Fibroblast of pulmonary artery (primary cell): Measurements from ENCODE around the gene FEZ2.

Experiments
- DNase-seq: peaks from one replicate; pipeline ENCODE4 v3.0.0-alpha.2; 2010; ENCODE audit warnings: low read depth
- H3K4me3 ChIP-seq: replicated peaks from 2 replicates; pipeline ENCODE4 v1.5.1; 2011; ENCODE audit warnings: low read depth, mild to moderate bottlenecking, control low read depth, low read length, moderate library complexity
- TF ChIP-seq, protein P1 (sequence below): IDR thresholded peaks from 2 replicates; pipeline ENCODE4 v1.5.1; 2011; ENCODE audit warnings: mild to moderate bottlenecking, control low read depth, low read length, inconsistent platforms; ENCODE audit errors: missing control alignments

The FEZ2 gene, protein sequence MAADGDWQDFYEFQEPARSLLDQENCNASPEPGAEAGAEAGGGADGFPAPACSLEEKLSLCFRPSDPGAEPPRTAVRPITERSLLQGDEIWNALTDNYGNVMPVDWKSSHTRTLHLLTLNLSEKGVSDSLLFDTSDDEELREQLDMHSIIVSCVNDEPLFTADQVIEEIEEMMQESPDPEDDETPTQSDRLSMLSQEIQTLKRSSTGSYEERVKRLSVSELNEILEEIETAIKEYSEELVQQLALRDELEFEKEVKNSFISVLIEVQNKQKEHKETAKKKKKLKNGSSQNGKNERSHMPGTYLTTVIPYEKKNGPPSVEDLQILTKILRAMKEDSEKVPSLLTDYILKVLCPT

DNA sequence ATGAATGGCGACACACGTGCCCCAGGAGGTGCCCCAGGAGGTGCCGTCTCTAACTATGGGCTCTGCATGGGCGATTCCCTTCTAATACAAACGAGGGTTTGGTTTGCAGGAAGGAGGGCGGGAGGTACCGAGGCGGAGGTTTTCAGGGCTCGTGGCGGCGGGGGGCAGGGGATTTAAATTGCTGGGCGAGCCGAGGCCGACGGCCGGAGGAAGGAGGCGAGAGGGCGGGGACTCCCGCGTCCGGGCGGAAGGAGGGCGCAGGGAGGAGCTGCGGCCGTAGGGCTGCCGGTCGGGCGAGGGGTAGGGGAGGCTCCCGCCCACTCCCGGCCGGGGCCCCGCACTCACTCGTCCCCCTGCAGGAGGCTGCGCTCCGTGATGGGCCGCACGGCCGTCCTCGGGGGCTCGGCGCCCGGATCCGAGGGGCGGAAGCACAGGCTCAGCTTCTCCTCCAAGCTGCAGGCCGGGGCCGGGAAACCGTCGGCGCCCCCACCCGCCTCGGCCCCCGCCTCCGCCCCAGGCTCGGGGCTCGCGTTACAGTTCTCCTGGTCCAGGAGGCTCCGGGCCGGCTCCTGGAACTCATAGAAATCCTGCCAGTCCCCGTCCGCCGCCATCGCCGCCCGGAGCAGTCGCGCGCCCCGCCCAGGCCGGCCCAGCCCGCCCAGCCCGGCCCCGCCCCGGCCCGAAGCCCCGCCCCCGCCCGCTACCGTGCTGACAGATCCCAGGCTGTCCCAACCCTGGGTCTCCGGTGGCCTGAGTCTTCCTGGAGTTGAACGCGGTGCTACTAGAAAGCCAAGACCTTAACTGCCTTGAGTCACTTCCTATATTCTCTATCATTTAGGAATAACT, at the start of gene FEZ2:
Gene FEZ2 (minus strand): TSS at position 637 of the 846 bp plus-strand sequence. CDS start 26 bp downstream, at position 611.
- TF ChIP-seq, protein P1, sequence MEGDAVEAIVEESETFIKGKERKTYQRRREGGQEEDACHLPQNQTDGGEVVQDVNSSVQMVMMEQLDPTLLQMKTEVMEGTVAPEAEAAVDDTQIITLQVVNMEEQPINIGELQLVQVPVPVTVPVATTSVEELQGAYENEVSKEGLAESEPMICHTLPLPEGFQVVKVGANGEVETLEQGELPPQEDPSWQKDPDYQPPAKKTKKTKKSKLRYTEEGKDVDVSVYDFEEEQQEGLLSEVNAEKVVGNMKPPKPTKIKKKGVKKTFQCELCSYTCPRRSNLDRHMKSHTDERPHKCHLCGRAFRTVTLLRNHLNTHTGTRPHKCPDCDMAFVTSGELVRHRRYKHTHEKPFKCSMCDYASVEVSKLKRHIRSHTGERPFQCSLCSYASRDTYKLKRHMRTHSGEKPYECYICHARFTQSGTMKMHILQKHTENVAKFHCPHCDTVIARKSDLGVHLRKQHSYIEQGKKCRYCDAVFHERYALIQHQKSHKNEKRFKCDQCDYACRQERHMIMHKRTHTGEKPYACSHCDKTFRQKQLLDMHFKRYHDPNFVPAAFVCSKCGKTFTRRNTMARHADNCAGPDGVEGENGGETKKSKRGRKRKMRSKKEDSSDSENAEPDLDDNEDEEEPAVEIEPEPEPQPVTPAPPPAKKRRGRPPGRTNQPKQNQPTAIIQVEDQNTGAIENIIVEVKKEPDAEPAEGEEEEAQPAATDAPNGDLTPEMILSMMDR = no peak
- DNase-seq = peak; percentile 75
- H3K4me3 ChIP-seq = peak within 1 kb of the TSS; percentile 88

DNA sequence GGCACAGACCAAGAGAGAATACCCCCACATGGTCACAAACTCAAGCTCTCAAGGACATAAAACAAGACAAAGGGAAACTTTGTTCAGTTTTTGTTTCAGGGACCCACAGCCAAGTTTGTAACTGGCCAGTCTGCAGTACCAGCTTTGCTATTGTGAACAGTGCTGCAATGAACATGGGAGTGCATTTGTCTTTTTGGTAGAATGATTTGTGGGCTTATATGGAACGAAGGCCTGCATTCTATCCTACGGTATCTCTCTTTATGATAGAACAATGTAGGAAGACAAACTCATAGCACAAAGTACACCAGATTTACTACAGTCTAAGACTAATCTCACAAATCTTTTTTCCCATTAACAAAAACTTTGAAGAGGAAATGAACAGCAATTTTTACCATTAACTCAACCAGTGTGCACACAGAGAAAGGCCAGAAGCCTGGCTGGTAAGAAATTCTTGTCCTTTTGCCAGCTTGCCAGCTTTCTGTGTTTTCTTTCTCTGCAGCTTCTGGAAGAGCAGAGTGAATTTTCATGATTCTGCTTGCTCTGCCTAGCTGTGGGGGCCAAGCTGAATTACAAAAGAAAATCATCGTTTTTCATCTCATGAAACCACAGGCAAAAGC, 37.1 kb upstream of the FEZ2 start:
- H3K4me3 ChIP-seq = no peak overlapping the region
- TF ChIP-seq, protein P1 = no peak
- no peak for DNase-seq

DNA sequence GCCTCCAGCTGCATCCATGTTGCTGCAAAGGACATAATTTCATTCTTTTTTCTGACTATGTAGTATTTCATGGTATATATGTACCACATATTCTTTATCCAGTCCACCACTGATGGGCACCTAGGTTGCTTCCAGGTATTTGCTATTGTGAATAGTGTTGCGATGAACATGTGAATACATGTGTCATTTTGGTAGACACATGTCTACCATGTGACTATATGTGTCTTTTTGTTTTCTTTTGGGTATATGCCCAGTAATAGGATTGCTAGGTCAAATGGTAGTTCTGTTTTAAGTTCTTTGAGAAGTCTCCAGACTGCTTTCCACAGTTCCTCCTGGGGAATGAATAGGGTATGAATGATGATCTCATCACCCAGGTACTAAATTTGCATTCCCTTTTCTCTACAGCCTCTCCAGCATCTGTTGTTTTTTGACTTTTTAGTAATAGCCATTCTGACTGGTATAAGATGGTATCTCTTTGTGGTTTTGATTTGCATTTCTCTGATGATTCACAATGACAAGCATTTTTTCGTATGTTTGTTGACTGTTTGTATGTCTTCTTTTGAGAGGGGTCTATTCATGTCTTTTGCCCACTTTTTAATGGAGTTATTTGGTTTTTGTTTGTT, 35.6 kb upstream of the FEZ2 start:
- TF ChIP-seq, protein P1 = no peak

DNA sequence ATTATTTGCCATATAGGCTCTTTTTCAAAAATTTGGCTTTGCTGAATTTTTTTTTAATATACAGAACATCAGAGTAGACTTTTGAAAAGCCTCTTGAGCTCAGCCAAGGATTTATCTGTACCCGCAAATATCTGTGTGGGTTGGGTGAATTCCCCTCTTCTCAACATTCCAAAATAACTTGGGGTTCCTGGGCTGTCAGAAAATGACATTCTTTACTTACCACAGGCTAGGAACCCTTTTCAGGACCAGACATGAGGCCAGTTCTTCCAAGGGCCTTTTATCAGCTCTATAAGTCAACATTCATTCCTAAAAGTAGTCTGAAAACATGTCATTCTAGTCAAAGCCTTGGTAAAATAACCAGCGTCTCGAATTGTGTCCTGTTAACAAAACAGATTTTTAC, 28.8 kb upstream of the FEZ2 start:
- DNase-seq = no peak
- TF ChIP-seq, protein P1 = no peak
- no peak overlapping the region for H3K4me3 ChIP-seq

More for the DNA sequence above, 35.6 kb upstream of the FEZ2 start:
- H3K4me3 ChIP-seq = no peak overlapping the region
- DNase-seq = no peak

DNA sequence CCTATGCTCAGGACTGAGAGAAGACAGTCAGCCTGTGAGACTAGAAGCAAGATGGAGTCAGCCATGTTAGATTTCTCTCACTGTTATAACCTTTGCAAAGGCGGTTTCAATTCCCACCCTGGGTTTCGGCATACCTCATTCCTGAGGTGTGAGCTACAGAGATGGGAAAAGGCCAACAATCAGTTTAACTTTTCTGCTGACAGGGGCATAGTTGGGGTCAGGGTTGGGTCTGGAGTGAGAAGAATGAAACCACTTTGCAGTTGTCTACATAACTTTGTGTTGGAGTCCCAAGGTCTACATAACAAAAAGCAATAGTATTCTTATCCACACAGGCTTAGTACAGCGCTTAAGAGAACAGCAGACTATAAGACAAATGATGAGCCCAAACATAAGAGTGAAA, 28.1 kb upstream of the FEZ2 start:
- TF ChIP-seq, protein P1 = no peak
- H3K4me3 ChIP-seq = no peak overlapping the region
- no peak for DNase-seq

DNA sequence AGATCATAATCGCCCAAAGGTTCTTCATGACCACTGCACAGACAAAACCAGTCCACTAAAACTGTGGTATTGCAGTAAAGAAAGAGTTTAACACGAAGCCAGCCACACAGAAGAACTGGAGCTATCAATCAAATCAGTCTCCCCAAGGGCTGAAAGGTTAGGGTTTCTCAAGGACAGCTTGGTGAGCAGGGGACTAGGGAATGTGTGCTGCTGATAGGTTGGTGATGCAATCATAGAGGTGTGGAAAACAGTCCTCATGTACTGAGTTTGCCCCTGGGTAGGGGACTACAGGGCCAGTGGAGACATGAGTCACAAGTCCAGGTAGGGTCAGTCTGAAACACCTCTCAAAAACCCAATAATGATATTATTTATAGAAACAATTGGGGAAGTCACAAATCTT, 27.3 kb upstream of the FEZ2 start:
- TF ChIP-seq, protein P1 = no peak
- no peak overlapping the region for H3K4me3 ChIP-seq
- no peak for DNase-seq
